IPS-11a (cell line): ENCODE data around the gene PTBP3.
"Not testable (repeated sequence)": the region's sequence is repeated elsewhere in the genome, so short reads cannot be mapped to it uniquely, and the experiment has no call there.

Experiments used
- H3K4me3 ChIP-seq: one replicate; pipeline ENCODE4 v1.5.1; 2013; ENCODE audit warnings: low read depth, low read length, control low read depth

Gene PTBP3

DNA sequence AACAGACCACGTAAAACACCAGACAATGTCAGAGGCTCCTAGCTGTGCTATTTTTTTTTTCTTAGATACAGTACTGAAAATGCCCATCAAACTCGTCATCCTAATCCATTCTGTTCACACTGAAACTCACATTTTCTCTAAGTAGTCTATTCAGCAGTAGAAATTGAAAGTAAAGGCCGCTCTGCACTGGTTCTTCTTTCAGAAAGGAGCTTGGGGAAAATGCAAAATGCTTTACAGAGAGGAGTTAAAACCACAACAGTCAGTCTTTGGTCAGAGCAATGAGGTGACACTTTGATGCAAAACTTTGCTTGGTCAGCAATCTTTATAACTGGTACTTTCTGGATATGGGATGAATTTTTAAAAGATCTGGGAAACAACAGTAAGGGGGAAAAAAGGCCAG is 114.5 kb downstream of the PTBP3 start:
- no peak overlapping the region for H3K4me3 ChIP-seq

DNA sequence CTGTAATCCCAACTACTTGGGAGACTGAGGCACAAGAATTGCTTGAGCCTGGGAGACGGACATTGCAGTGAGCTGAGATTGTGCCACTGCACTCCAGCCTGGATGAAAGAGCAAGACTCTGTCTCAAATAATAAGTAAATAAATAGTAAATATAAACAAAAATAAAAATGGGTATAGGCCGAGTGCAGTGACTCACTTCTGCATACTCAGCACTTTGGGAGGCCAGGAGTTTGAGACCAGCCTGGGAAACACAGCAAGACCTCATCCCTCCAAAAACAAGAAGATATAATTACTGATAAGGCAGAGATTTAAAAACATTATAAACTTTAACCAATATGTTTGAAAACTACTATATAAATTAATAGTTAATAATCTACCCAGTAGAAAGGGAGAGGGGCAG is 120.5 kb downstream of the PTBP3 start:
- H3K4me3 ChIP-seq: no peak overlapping the region

DNA sequence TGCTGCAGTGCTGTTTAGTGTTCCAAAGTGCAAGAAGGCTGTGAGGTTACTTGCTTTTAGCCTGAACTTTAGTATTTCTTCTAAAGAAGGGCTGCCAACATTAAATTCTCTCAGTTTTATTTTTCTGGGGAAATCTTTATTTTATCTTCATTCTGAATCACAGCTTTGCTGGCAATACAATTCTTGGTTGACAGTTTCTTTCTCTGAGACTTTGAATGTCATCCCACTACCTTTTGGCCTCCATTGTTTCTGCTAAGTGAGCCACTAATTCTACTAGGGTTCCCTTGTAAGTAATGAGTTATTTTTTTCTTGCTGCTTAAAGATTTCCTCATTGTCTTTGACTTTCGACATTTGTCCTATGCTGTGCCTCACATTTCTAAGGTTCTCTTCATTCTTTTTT is 126.0 kb downstream of the PTBP3 start:
- no peak overlapping the region for H3K4me3 ChIP-seq

GRCh38 chr9:112203536-112203935 is 129.9 kb downstream of the PTBP3 start:
- H3K4me3 ChIP-seq: no peak overlapping the region

GRCh38 chr9:112200711-112201110 is 132.7 kb downstream of the PTBP3 start:
- H3K4me3 ChIP-seq: no peak overlapping the region

GRCh38 chr9:112198646-112199045 is 134.8 kb downstream of the PTBP3 start:
- H3K4me3 ChIP-seq: no peak overlapping the region

GRCh38 chr9:112194969-112195431 is 138.4 kb downstream of the PTBP3 start:
- H3K4me3 ChIP-seq: no peak overlapping the region

GRCh38 chr9:112193572-112194288 is 139.7 kb downstream of the PTBP3 start:
- no peak overlapping the region for H3K4me3 ChIP-seq

DNA sequence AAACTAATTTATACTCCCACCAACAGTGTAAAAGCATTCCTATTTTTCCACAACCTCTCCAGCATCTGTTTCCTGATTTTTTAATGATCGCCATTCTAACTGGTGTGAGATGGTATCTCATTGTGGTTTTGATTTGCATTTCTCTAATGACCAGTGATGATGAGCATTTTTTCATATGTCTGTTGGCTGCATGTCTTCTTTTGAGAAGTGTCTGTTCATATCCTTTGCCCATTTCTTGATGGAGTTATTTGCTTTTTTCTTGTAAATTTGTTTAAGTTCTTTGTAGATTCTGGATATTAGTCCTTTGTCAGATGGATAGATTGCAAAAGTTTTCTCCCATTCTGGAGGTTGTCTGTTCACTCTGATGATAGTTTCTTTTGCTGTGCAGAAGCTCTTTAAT is 143.1 kb downstream of the PTBP3 start:
- not testable (repeated sequence) for H3K4me3 ChIP-seq

DNA sequence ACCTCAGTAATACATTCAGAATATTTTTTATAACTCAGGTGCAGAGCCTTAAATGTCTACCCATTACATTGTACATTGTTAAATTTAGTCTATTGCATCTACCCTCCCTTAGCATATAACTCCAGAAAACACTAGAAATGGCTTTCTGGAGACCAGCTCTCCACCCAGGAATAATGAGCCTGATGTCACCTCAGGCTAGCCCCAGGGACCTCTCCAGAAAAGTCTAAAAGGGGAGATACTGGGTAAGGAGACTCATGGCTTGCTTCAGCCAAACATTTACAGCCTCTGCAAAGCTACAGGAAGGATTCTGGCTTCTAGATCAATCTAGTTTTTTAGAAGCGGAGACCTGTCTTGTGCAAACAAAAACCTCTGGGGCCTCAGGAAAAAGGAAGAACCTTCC is 144.5 kb downstream of the PTBP3 start:
- H3K4me3 ChIP-seq: no peak overlapping the region

DNA sequence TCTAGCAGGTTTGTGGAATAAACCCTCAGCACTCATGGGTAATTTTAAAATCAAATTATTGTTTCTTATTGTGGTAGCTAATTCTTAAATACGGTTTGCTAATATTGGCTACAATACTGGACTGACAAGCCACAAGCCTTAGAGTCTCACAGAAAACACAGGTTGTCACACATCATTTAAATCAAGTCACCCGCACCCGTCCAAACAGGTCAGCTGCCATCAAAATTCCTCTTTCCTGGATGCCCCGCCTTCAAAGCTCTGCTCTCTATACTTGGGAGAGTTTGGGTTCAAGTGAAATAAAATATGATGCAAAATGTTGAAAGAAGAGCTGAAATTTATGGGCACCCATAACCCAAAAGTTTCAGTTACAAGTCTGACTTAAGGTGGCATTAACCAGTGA is 146.0 kb downstream of the PTBP3 start:
- no peak overlapping the region for H3K4me3 ChIP-seq

DNA sequence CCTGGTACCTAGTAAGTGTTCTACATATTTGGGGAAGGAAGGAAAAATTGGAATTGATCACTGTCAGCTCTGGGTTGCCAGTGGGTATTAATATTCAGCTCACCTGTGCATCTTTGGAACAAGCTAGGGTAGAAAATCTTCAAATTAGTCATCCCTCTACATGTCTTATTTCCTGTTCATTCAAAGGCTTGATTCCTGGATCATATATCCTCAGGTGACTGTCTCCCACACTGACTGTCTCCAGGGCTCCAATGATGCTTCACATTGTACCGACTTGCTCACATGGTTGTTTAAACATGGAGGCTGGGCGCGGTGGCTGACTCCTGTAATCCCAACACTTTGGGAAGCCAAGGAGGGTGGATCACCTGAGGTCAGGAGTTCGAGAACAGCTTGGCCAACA is 146.7 kb downstream of the PTBP3 start:
- no peak overlapping the region for H3K4me3 ChIP-seq

- no peak overlapping the region for H3K4me3 ChIP-seq
These were observed 148.5 kb downstream of the PTBP3 start for GRCh38 chr9:112184946-112185345.

DNA sequence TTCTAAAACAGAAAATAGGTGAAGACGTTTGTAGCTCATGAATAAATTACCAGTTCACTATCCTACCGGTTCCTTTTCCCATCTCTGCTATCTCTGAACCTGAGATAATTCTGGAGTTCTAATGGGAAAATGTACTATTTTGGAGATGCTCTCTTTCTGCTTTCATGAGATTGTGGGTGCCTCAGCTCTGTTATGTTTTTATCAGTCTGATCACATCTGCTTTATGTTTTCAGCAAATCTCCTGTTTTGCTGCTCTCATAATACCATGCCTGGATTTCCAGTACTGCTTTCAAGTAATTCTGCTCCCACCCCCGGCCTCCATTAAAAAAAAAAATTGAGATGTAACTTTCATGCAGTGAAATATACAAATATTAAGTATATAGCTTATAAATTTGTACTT is 149.2 kb downstream of the PTBP3 start:
- H3K4me3 ChIP-seq: no peak overlapping the region

DNA sequence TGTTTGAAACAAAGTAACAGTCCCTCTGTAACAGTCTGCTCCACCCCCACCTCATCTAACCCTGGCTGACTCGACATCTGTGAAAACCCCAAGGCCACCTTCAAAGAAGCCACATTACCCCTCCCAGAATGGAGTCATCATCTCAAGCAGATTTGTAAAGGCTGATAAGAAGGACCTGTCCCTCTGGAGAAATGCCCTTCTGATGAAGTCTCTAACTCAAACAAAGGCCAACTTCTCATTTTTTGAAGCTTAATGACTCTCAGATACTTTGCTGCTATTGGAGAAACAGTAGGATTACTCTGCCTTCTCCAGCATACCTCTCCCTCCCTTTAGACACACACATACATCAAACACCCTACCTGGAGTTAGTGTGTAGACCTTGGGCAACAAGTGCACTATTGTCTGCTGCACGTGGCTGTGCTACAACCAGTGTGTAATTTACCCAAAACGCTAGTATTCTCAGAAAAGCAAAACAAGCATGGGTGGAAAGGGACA is 153.0 kb downstream of the PTBP3 start:
- no peak overlapping the region for H3K4me3 ChIP-seq

GRCh38 chr9:112179816-112180215 is 153.6 kb downstream of the PTBP3 start:
- H3K4me3 ChIP-seq: no peak overlapping the region

GRCh38 chr9:112176524-112176923 is 156.9 kb downstream of the PTBP3 start:
- no peak overlapping the region for H3K4me3 ChIP-seq

GRCh38 chr9:112175796-112176315 is 157.6 kb downstream of the PTBP3 start:
- H3K4me3 ChIP-seq: peak overlapping the region; percentile 63

GRCh38 chr9:112174965-112175795 is 158.2 kb downstream of the PTBP3 start, which contains the start of gene SUSD1:
Gene SUSD1, minus strand, starts transcription at chr9:112175297. Its CDS starts 62 bp downstream, at chr9:112175235.
- peak within 1 kb of the TSS; percentile 63 for H3K4me3 ChIP-seq

- peak overlapping the region; percentile 63 for H3K4me3 ChIP-seq
These were observed 159.0 kb downstream of the PTBP3 start for GRCh38 chr9:112174222-112174964.
